GM10266 (cell line): Measurements from ENCODE around the gene ABCB8.

Experiments
- DNase-seq: peaks from one replicate; pipeline ENCODE4 v3.0.0; 2012; ENCODE audit errors: extremely low spot score
- CTCF ChIP-seq: IDR thresholded peaks from 2 replicates; pipeline ENCODE4 v1.5.1; 2012; ENCODE audit warnings: mild to moderate bottlenecking, low read depth; ENCODE audit not compliant: control insufficient read depth, insufficient read depth; ENCODE audit errors: missing control alignments

Gene ABCB8

GRCh38 chr7:150993511-150993910 lies 34.7 kb upstream of the ABCB8 start:
- no peak for DNase-seq

GRCh38 chr7:150994141-150994837 lies 34.0 kb upstream of the ABCB8 start:
- no peak for TF ChIP-seq CTCF
- DNase-seq: no peak

More at GRCh38 chr7:150993511-150993910, 34.7 kb upstream of the ABCB8 start:
- no peak for TF ChIP-seq CTCF

GRCh38 chr7:150994838-150995510 lies 33.3 kb upstream of the ABCB8 start:
- no peak for DNase-seq
- no peak for TF ChIP-seq CTCF

DNA sequence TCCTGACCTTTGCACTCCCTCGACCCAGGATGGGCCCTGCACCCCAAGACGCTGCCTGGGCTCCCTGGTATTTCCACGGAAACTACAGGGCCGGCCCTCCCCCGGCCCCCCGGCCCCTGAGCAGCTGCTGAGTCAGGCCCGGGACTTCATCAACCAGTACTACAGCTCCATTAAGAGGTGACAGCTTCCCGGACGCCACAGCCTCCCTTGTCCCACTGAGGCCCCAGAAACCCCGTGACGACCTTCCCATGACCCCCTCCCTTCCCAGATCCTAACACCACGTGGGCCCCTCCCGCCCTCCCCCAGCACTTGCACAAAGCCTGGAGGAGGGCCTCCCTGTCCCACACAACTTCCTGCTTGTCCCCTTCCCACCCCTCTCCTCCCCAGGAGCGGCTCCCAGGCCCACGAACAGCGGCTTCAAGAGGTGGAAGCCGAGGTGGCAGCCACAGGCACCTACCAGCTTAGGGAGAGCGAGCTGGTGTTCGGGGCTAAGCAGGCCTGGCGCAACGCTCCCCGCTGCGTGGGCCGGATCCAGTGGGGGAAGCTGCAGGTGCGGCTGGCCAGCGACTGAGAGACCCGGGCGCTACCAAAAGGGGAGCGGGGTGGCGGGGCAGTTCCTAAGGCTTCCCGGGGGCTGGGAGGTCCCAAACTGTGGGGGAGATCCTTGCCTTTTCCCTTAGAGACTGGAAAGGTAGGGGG lies 31.7 kb upstream of the ABCB8 start:
- TF ChIP-seq CTCF: no peak
- no peak for DNase-seq

DNA sequence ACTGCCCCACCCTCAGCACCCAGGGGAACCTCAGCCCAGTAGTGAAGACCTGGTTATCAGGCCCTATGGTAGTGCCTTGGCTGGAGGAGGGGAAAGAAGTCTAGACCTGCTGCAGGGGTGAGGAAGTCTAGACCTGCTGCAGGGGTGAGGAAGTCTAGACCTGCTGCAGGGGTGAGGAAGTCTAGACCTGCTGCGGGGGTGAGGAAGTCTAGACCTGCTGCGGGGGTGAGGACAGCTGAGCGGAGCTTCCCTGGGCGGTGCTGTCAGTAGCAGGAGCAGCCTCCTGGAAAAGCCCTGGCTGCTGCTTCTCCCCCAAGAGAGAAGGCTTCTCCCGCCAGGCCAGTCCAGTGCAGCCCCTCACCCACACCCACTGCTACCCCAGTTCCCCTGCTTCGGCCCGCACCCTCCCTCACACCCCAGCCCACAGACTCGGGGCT lies 31.2 kb upstream of the ABCB8 start:
- DNase-seq: no peak
- no peak for TF ChIP-seq CTCF

DNA sequence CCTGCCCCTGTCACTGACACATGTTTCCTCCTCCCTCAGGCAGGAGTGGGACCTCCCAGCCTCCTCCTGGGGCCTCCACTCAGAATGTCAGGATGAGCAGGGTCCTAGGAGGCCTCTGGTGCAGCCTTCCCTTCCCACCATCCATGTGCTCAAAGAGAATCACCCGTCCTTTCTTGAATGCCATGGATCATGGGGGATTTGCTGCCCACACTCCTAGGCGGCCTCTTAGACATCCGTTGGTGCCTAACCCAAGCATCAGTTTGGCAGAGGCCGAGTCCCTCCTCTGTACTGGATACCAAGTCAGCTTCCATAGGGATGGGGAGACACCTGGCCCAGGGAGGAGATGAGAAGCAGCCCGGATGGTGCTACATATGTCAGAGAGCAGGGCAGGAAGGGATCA lies 30.4 kb upstream of the ABCB8 start:
- no peak for DNase-seq

More for the DNA sequence above, 30.4 kb upstream of the ABCB8 start:
- TF ChIP-seq CTCF: no peak
